Coronary artery (tissue), 2 donors: ENCODE data around the gene PDE4A.
A peak's percentile ranks its signal among the peaks of the same experiment; 100 is the strongest.

ENCODE experiments used
- DNase-seq: peaks from one replicate; pipeline ENCODE4 v3.0.0-alpha.2; 2017; ENCODE audit warnings: low spot score
- H3K27ac ChIP-seq, 2 donors: fragments of 200-600 bp; sonication (generic); one replicate each; pipeline ENCODE4 v1.5.1; 2016 to 2019
- H3K4me3 ChIP-seq: fragments of 200-600 bp; sonication (generic); 2 replicates; pipeline ENCODE4 v1.5.1; 2016; ENCODE audit warnings: mild to moderate bottlenecking, moderate library complexity
- CTCF ChIP-seq: fragments of 200-600 bp; sonication (generic); IDR thresholded peaks from one replicate; pipeline ENCODE4 v1.5.1; 2019; ENCODE audit warnings: antibody characterized with exemption

Gene PDE4A

GRCh38 chr19:10468133-10468532 is 47.8 kb downstream of the PDE4A start:
- DNase-seq = no peak
- H3K27ac ChIP-seq = no peak overlapping the region
- no peak overlapping the region for H3K4me3 ChIP-seq
- TF ChIP-seq CTCF = no peak

DNA sequence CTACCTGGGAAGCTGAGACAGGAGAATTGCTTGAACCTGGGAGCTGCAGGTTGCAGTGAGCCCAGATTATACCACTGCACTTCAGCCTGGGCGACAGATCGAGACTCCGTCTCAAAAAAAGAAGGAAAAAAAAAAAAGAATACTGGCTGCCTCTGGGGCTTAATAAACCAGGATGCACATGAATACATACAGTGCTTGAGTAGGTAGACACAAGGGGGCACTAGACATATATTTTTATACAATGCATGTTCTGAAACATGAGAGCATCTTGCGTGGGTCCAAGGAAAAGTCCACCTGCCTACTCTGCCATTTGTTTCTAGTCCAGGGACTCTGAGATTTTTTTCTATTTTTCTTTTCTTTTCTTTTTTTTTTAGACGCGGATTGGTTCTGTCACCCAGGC is 51.6 kb downstream of the PDE4A start:
- no peak for DNase-seq
- H3K27ac ChIP-seq = no peak overlapping the region
- TF ChIP-seq CTCF = no peak
- H3K4me3 ChIP-seq = no peak overlapping the region

DNA sequence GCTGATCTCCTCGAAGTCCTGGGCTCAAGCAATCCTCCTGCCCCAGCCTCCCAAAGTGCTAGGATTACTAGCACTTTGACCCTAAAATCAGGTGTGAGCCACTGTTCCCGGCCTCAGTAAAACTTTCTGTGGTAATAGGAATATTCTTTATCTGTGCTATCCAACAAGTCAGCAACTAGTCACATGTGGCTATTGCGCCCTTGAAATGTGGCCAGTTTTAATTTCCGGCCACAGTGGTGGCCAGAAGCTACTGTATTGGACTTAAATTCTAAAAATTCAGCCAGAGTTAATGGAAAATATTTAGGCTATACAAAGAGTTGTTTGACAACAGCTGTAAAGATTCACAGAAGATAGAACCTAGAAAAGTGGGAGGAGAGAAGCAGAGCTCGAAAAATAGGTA is 52.9 kb downstream of the PDE4A start:
- no peak overlapping the region for H3K4me3 ChIP-seq
- no peak overlapping the region for H3K27ac ChIP-seq
- DNase-seq = no peak
- TF ChIP-seq CTCF = no peak

DNA sequence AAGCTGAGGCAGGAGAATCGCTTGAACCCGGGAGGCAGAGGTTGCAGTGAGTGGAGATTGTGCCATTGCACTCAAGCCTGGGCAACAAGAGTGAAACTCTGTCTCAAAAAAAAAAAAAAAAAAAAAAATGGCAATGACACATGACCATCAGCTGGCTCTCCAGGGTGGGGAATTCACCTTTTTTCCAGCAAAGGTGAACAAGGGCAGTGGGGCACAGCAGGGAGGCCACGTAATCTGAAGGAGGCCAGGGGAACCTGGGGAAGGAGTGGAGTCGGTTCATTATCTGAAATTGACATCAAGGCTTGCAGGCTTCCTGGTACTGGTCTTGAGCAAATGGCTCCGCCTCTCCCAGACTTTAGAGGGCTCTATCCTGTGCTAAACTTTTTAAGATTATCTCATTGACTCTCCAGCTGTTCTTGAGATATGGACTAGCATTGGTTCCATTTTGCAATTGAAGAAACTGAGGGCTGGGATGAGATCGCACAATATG is 54.7 kb downstream of the PDE4A start:
- Histone ChIP-seq H3K27ac (no peak overlapping the region), H3K4me3 (no peak overlapping the region)
- DNase-seq = no peak
- TF ChIP-seq CTCF = no peak

GRCh38 chr19:10478476-10478875 is 58.1 kb downstream of the PDE4A start:
- TF ChIP-seq CTCF = no peak
- Histone ChIP-seq H3K4me3 (peak overlapping the region; percentile 71), H3K27ac (no peak overlapping the region)
- DNase-seq = no peak

DNA sequence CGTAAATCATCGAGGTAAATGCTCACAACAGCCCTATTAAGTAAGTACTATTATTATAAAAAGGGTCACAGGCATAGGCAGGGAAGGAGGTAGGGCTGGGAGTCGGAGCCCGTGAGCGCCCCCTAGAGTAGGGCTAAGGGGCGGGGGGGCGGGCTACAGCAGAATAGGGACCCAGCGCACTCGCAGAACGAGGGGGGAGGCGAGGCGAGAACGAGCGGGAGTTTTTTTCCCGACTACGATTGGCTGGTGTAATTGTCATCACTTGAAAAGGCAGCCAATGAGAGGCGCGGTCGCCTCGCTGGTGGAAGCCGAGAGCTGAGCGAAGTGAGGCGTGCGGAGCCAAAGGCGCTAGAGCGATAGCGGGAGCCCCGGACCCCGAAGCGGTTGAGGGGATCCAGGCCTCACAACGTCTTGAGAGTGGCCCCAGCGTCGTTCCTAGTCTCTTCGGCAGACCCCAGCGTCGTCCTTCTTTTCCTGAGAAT is 58.6 kb downstream of the PDE4A start:
- Histone ChIP-seq H3K4me3 (peak overlapping the region; percentile 71), H3K27ac (peak overlapping the region; percentile 43 to 58)
- DNase-seq = peak; percentile 97
- peak; percentile 72 for TF ChIP-seq CTCF

DNA sequence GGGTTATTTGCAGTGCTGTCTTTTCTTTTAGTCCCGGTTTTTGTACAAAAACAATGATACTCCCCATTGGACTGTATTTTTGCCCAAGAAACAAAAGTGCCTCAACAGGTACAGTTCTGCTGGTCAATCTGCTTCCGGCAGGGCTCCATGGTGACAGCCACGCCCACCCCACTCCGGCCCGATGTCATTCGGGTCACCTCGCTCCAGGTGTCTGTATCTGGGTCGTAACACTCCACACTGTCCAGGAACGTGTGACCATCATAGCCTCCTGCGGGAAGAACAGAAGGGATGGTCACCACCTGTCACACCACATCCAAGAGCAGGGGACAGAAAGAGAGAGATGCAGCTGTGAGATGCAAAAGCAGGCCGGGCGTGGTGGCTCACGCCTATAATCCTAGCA is 66.2 kb downstream of the PDE4A start:
- H3K4me3 ChIP-seq = no peak overlapping the region
- H3K27ac ChIP-seq = no peak overlapping the region
- no peak for TF ChIP-seq CTCF
- DNase-seq = no peak
